Hepatocyte (in vitro differentiated cells): ENCODE measurements around the gene SLC9B2. TPM values are rescaled to one million over a fixed set of nuclear protein-coding genes. Genes with fewer than 3 reads are reported as not detected.

ENCODE experiments used
- DNase-seq: peaks from one replicate; pipeline ENCODE4 v3.0.0-alpha.2; 2016; ENCODE audit warnings: low spot score
- H2AFZ ChIP-seq: fragments of 200-600 bp; sonication (generic); 2 replicates; pipeline ENCODE4 v1.6.0; 2016; ENCODE audit warnings: antibody characterized with exemption, mild to moderate bottlenecking
- H3K27ac ChIP-seq: fragments of 200-600 bp; sonication (generic); 2 replicates; pipeline ENCODE4 v1.5.1; 2016; ENCODE audit warnings: mild to moderate bottlenecking
- H3K27me3 ChIP-seq: fragments of 200-600 bp; sonication (generic); 2 replicates; pipeline ENCODE4 v1.6.1; 2016
- H3K36me3 ChIP-seq: fragments of 200-600 bp; sonication (generic); replicated peaks from 2 replicates; pipeline ENCODE4 v1.5.1; 2016; ENCODE audit warnings: low read depth; ENCODE audit not compliant: insufficient read depth
- H3K4me1 ChIP-seq: fragments of 200-600 bp; sonication (generic); 2 replicates; pipeline ENCODE4 v1.5.1; 2016; ENCODE audit warnings: mild to moderate bottlenecking, moderate library complexity; ENCODE audit not compliant: insufficient read depth
- H3K4me2 ChIP-seq: fragments of 200-600 bp; sonication (generic); 2 replicates; pipeline ENCODE4 v1.6.0; 2016
- H3K4me3 ChIP-seq: fragments of 200-600 bp; sonication (generic); 2 replicates; pipeline ENCODE4 v1.5.1; 2016; ENCODE audit warnings: mild to moderate bottlenecking
- H3K79me2 ChIP-seq: fragments of 200-600 bp; sonication (generic); 2 replicates; pipeline ENCODE4 v1.6.0; 2017; ENCODE audit warnings: mild to moderate bottlenecking
- H3K9me2 ChIP-seq: fragments of 200-600 bp; sonication (generic); replicated peaks from 2 replicates; pipeline ENCODE4 v1.6.0; 2017; ENCODE audit warnings: mild to moderate bottlenecking; ENCODE audit not compliant: insufficient read depth
- H3K9me3 ChIP-seq: fragments of 200-600 bp; sonication (generic); 2 replicates; pipeline ENCODE4 v1.5.1; 2016; ENCODE audit warnings: low read depth, mild to moderate bottlenecking
- H4K20me1 ChIP-seq: fragments of 200-600 bp; sonication (generic); 2 replicates; pipeline ENCODE4 v1.6.0; 2016; ENCODE audit warnings: mild to moderate bottlenecking; ENCODE audit not compliant: insufficient read depth, poor library complexity, severe bottlenecking
- EZH2 ChIP-seq: fragments of 200-600 bp; sonication (generic); IDR thresholded peaks from 2 replicates; pipeline ENCODE4 v1.6.1; 2016; ENCODE audit warnings: antibody characterized with exemption, mild to moderate bottlenecking, borderline replicate concordance
- EZH2phosphoT487 ChIP-seq: fragments of 200-600 bp; sonication (generic); IDR thresholded peaks from one replicate; pipeline ENCODE4 v1.6.1; 2018; ENCODE audit warnings: antibody characterized with exemption, mild to moderate bottlenecking, low read depth, moderate library complexity; ENCODE audit not compliant: unreplicated experiment, severe bottlenecking
- WGBS: methylation state at CpG from one replicate; pipeline ENCODE4 v1.1.6; 2016; ENCODE audit warnings: low lambda C conversion rate; ENCODE audit errors: missing lambda C conversion rate; 5-methylcytosine and 5-hydroxymethylcytosine counted together
- polyA plus RNA-seq: library from polyadenylated mRNA; unstranded; fragments of >200 nt; fragmentation: Nextera tagmentation; extraction: Ambion mirVana; gene quantifications from 2 replicates; pipeline ENCODE4 v1.2.1, GENCODE V29; 2016
- total RNA-seq: library from RNA; depleted of rRNA; stranded (reverse); fragments of >200 nt; gene quantifications from 2 replicates; pipeline ENCODE4 v1.2.3, GENCODE V29; 2014
- TF ChIP-seq, protein P1 (sequence below): fragments of 200-600 bp; sonication (generic); IDR thresholded peaks from 2 replicates; pipeline ENCODE4 v1.5.1; 2016; ENCODE audit warnings: antibody characterized with exemption, mild to moderate bottlenecking; ENCODE audit not compliant: poor library complexity

The SLC9B2 gene
- total and polyA plus RNA-seq, 2 experiments from 2014 or later = 13.8 to 20.5 TPM

- H3K4me2 ChIP-seq = no peak overlapping the region
- H3K4me1 ChIP-seq = no peaks in the 10 kb centered on the region
- H2AFZ ChIP-seq = no peak overlapping the region
- H3K9me3 ChIP-seq = no peaks in the 10 kb centered on the region
- H3K27ac ChIP-seq = no peak overlapping the region
- no peaks in the 10 kb centered on the region for H3K9me2 ChIP-seq
- no peak for DNase-seq
- no peaks in the 10 kb centered on the region for H3K36me3 ChIP-seq
- no peaks in the 10 kb centered on the region for H3K27me3 ChIP-seq
- TF ChIP-seq EZH2phosphoT487 (no peak), EZH2 (no peak)
- TF ChIP-seq, protein P1, sequence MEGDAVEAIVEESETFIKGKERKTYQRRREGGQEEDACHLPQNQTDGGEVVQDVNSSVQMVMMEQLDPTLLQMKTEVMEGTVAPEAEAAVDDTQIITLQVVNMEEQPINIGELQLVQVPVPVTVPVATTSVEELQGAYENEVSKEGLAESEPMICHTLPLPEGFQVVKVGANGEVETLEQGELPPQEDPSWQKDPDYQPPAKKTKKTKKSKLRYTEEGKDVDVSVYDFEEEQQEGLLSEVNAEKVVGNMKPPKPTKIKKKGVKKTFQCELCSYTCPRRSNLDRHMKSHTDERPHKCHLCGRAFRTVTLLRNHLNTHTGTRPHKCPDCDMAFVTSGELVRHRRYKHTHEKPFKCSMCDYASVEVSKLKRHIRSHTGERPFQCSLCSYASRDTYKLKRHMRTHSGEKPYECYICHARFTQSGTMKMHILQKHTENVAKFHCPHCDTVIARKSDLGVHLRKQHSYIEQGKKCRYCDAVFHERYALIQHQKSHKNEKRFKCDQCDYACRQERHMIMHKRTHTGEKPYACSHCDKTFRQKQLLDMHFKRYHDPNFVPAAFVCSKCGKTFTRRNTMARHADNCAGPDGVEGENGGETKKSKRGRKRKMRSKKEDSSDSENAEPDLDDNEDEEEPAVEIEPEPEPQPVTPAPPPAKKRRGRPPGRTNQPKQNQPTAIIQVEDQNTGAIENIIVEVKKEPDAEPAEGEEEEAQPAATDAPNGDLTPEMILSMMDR = no peak
- no peaks in the 10 kb centered on the region for H3K79me2 ChIP-seq
- H3K4me3 ChIP-seq = no peak overlapping the region
- 95% methylated on average over 3 of the region's 3 CpGs for WGBS
- no peaks in the 10 kb centered on the region for H4K20me1 ChIP-seq
Observed at GRCh38 chr4:103054030-103054429, 22.5 kb downstream of the SLC9B2 start.

- H3K9me2 ChIP-seq = no peaks in the 10 kb centered on the region
- WGBS = 92% methylated on average over 3 of the region's 3 CpGs
- no peaks in the 10 kb centered on the region for H4K20me1 ChIP-seq
- H3K27me3 ChIP-seq = no peaks in the 10 kb centered on the region
- H3K27ac ChIP-seq = no peak overlapping the region
- H3K36me3 ChIP-seq = no peaks in the 10 kb centered on the region
- no peaks in the 10 kb centered on the region for H3K4me1 ChIP-seq
- no peak overlapping the region for H2AFZ ChIP-seq
- H3K4me3 ChIP-seq = no peak overlapping the region
- no peaks in the 10 kb centered on the region for H3K79me2 ChIP-seq
- no peak overlapping the region for H3K4me2 ChIP-seq
- no peak for DNase-seq
- no peaks in the 10 kb centered on the region for H3K9me3 ChIP-seq
- no peak for TF ChIP-seq EZH2
- TF ChIP-seq EZH2phosphoT487 = no peak
- TF ChIP-seq, protein P1 = no peak
Observed at GRCh38 chr4:103052779-103053178, 23.8 kb downstream of the SLC9B2 start.

- no peaks in the 10 kb centered on the region for H3K4me1 ChIP-seq
- H3K27ac ChIP-seq = no peak overlapping the region
- no peak overlapping the region for H3K4me3 ChIP-seq
- no peaks in the 10 kb centered on the region for H4K20me1 ChIP-seq
- H3K36me3 ChIP-seq = no peaks in the 10 kb centered on the region
- H3K27me3 ChIP-seq = no peaks in the 10 kb centered on the region
- no peak overlapping the region for H3K4me2 ChIP-seq
- no peaks in the 10 kb centered on the region for H3K9me2 ChIP-seq
- DNase-seq = no peak
- no peak overlapping the region for H2AFZ ChIP-seq
- H3K9me3 ChIP-seq = no peaks in the 10 kb centered on the region
- WGBS = 85% methylated on average over 3 of the region's 3 CpGs
- no peaks in the 10 kb centered on the region for H3K79me2 ChIP-seq
- TF ChIP-seq, protein P1 = no peak
- TF ChIP-seq EZH2 = no peak
- TF ChIP-seq EZH2phosphoT487 = no peak
Observed at GRCh38 chr4:103052145-103052544, 24.4 kb downstream of the SLC9B2 start.
